Neural cell (in vitro differentiated cells): ENCODE data around the gene LMBRD1. TPM values are rescaled to one million over a fixed set of nuclear protein-coding genes. Genes with fewer than 3 reads are reported as not detected.

Experiments used
- H2AFZ ChIP-seq: fragments of 200-600, 300-800 bp; sonication (generic), shearing (Covaris generic); 2 replicates; pipeline ENCODE4 v1.6.0; 2014; ENCODE audit warnings: low read depth, mild to moderate bottlenecking, antibody characterized with exemption, low read length, moderate library complexity
- H3F3A ChIP-seq: fragments of 200-600 bp; shearing (Covaris generic); 2 replicates; pipeline ENCODE4 v1.6.1; 2016; ENCODE audit warnings: mild to moderate bottlenecking, moderate library complexity, mixed read lengths, antibody characterized with exemption, low read length; ENCODE audit not compliant: insufficient read depth, poor library complexity, severe bottlenecking
- H3K27ac ChIP-seq: fragments of 200-600, 300-800 bp; sonication (generic), shearing (Covaris generic); 2 replicates; pipeline ENCODE4 v1.5.1; 2014; ENCODE audit warnings: mild to moderate bottlenecking, low read length, moderate library complexity
- H3K27me3 ChIP-seq: fragments of 300-800, 200-600 bp; sonication (generic), shearing (Covaris generic); 2 replicates; pipeline ENCODE4 v1.6.0; 2014; ENCODE audit warnings: mild to moderate bottlenecking, low read depth, low read length, moderate library complexity; ENCODE audit not compliant: insufficient read depth
- H3K36me3 ChIP-seq: fragments of 300-800, 200-600 bp; sonication (generic), shearing (Covaris generic); 2 replicates; pipeline ENCODE4 v1.5.1; 2014; ENCODE audit warnings: mild to moderate bottlenecking, antibody characterized with exemption, low read length, moderate library complexity; ENCODE audit not compliant: insufficient read depth
- H3K4me2 ChIP-seq: fragments of 300-800, 200-600 bp; sonication (generic), shearing (Covaris generic); 2 replicates; pipeline ENCODE4 v1.6.0; 2014; ENCODE audit warnings: mild to moderate bottlenecking, low read length
- H3K4me3 ChIP-seq: fragments of 300-800, 200-600 bp; sonication (generic), shearing (Covaris generic); 2 replicates; pipeline ENCODE4 v1.5.1; 2014; ENCODE audit warnings: mild to moderate bottlenecking, low read length, moderate library complexity
- H3K79me2 ChIP-seq: fragments of 200-600 bp; shearing (Covaris generic); replicated peaks from 2 replicates; pipeline ENCODE4 v1.6.0; 2014; ENCODE audit warnings: mild to moderate bottlenecking, low read length, moderate library complexity; ENCODE audit not compliant: insufficient read depth
- H3K9ac ChIP-seq: fragments of 300-800, 200-600 bp; sonication (generic), shearing (Covaris generic); 2 replicates; pipeline ENCODE4 v1.6.1; 2016; ENCODE audit warnings: mild to moderate bottlenecking, low read length, mixed read lengths
- H3K9me2 ChIP-seq: fragments of 200-600 bp; shearing (Covaris generic); 2 replicates; pipeline ENCODE4 v1.6.1; 2016; ENCODE audit warnings: mild to moderate bottlenecking, low read length, mixed read lengths; ENCODE audit not compliant: insufficient read depth
- H3K9me3 ChIP-seq: fragments of 200-600, 300-800 bp; sonication (generic), shearing (Covaris generic); 2 replicates; pipeline ENCODE4 v1.6.1; 2016; ENCODE audit warnings: mild to moderate bottlenecking, mixed run types, low read length, moderate library complexity, mixed read lengths
- H4K20me1 ChIP-seq: fragments of 200-600 bp; shearing (Covaris generic); 2 replicates; pipeline ENCODE4 v1.6.1; 2016; ENCODE audit warnings: mild to moderate bottlenecking, mixed run types; ENCODE audit not compliant: insufficient read depth
- EP300 ChIP-seq: fragments of 450-650 bp; conservative IDR thresholded peaks from 2 replicates; pipeline ENCODE4 v1.6.1; 2014; ENCODE audit warnings: antibody characterized with exemption, mild to moderate bottlenecking, moderate library complexity; ENCODE audit not compliant: poor library complexity, severe bottlenecking
- EZH2 ChIP-seq: fragments of 200-600, 300-800 bp; shearing (Covaris generic), sonication (generic); IDR thresholded peaks from 2 replicates; pipeline ENCODE4 v1.6.1; 2014; ENCODE audit warnings: antibody characterized with exemption, low read length, borderline replicate concordance, mild to moderate bottlenecking; ENCODE audit not compliant: insufficient read depth, poor library complexity, severe bottlenecking
- MXI1 ChIP-seq: fragments of 450-650 bp; conservative IDR thresholded peaks from 2 replicates; pipeline ENCODE4 v1.6.1; 2014; ENCODE audit warnings: antibody characterized with exemption, mild to moderate bottlenecking; ENCODE audit not compliant: poor library complexity, severe bottlenecking
- POLR2AphosphoS5 ChIP-seq: IDR thresholded peaks from 2 replicates; pipeline ENCODE4 v1.6.1; 2012
- RAD21 ChIP-seq: fragments of 450-650 bp; conservative IDR thresholded peaks from 2 replicates; pipeline ENCODE4 v1.6.1; 2014; ENCODE audit warnings: antibody characterized with exemption, mild to moderate bottlenecking, moderate library complexity
- SMC3 ChIP-seq: fragments of 450-650 bp; conservative IDR thresholded peaks from 2 replicates; pipeline ENCODE4 v1.6.1; 2014; ENCODE audit warnings: antibody characterized with exemption, mild to moderate bottlenecking, moderate library complexity; ENCODE audit not compliant: poor library complexity
- TAF1 ChIP-seq: IDR thresholded peaks from 2 replicates; pipeline ENCODE4 v1.6.1; 2012; ENCODE audit warnings: low read depth
- polyA plus RNA-seq: library from polyadenylated mRNA; depleted of rRNA; stranded (reverse); fragments of >200 nt; gene quantifications from 2 replicates; pipeline ENCODE4 v1.2.3, GENCODE V29; 2014
- TF ChIP-seq, protein P1 (sequence below): IDR thresholded peaks from 2 replicates; pipeline ENCODE4 v1.6.1; 2012; ENCODE audit warnings: borderline replicate concordance
- TF ChIP-seq, protein P2 (sequence below): fragments of 450-650 bp; IDR thresholded peaks from 2 replicates; pipeline ENCODE4 v1.5.1; 2014; ENCODE audit warnings: antibody characterized with exemption, mild to moderate bottlenecking, moderate library complexity; ENCODE audit not compliant: poor library complexity, severe bottlenecking

Gene LMBRD1
- polyA plus RNA-seq, 1 donor from 2014 or later = 84.2 TPM

DNA sequence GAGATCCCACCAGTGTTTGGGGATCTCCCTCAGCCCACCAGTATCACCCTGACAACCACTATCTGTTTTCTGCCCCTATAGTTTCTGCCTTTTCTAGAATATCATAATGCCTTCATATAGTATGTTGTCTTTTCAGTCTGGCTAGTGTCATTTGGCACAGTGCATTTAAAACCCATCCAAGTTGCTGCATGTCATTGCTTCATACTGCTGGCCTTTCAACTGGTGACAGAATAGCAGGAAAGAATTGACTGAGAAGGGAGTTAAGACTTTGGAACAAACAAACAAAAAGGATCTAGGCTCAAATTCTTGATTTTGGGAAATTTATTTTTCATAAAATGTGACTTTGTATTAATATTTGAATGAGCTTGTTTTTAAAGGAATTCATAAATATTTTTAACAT lies 4.5 kb downstream of the LMBRD1 start:
- Histone ChIP-seq H3K36me3 (peaks cover 5% of the 10 kb centered on the region), H3K79me2 (peaks cover 50% of the 10 kb centered on the region), H3K4me2 (no peak overlapping the region), H2AFZ (no peak overlapping the region), H3K27ac (no peak overlapping the region), H3K9me3 (no peaks in the 10 kb centered on the region), H3K9me2 (no peaks in the 10 kb centered on the region), H3K4me3 (no peak overlapping the region), H3K27me3 (no peaks in the 10 kb centered on the region), H3F3A (no peaks in the 10 kb centered on the region), H3K9ac (no peak overlapping the region), H4K20me1 (no peaks in the 10 kb centered on the region)
- no peak for TF ChIP-seq EP300
- TF ChIP-seq, protein P1, sequence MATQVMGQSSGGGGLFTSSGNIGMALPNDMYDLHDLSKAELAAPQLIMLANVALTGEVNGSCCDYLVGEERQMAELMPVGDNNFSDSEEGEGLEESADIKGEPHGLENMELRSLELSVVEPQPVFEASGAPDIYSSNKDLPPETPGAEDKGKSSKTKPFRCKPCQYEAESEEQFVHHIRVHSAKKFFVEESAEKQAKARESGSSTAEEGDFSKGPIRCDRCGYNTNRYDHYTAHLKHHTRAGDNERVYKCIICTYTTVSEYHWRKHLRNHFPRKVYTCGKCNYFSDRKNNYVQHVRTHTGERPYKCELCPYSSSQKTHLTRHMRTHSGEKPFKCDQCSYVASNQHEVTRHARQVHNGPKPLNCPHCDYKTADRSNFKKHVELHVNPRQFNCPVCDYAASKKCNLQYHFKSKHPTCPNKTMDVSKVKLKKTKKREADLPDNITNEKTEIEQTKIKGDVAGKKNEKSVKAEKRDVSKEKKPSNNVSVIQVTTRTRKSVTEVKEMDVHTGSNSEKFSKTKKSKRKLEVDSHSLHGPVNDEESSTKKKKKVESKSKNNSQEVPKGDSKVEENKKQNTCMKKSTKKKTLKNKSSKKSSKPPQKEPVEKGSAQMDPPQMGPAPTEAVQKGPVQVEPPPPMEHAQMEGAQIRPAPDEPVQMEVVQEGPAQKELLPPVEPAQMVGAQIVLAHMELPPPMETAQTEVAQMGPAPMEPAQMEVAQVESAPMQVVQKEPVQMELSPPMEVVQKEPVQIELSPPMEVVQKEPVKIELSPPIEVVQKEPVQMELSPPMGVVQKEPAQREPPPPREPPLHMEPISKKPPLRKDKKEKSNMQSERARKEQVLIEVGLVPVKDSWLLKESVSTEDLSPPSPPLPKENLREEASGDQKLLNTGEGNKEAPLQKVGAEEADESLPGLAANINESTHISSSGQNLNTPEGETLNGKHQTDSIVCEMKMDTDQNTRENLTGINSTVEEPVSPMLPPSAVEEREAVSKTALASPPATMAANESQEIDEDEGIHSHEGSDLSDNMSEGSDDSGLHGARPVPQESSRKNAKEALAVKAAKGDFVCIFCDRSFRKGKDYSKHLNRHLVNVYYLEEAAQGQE = no peak
- TF ChIP-seq POLR2AphosphoS5 = no peak
- TF ChIP-seq SMC3 = no peak
- TF ChIP-seq EZH2 = no peak
- TF ChIP-seq, protein P2, sequence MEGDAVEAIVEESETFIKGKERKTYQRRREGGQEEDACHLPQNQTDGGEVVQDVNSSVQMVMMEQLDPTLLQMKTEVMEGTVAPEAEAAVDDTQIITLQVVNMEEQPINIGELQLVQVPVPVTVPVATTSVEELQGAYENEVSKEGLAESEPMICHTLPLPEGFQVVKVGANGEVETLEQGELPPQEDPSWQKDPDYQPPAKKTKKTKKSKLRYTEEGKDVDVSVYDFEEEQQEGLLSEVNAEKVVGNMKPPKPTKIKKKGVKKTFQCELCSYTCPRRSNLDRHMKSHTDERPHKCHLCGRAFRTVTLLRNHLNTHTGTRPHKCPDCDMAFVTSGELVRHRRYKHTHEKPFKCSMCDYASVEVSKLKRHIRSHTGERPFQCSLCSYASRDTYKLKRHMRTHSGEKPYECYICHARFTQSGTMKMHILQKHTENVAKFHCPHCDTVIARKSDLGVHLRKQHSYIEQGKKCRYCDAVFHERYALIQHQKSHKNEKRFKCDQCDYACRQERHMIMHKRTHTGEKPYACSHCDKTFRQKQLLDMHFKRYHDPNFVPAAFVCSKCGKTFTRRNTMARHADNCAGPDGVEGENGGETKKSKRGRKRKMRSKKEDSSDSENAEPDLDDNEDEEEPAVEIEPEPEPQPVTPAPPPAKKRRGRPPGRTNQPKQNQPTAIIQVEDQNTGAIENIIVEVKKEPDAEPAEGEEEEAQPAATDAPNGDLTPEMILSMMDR = no peak
- no peak for TF ChIP-seq RAD21
- no peak for TF ChIP-seq MXI1
- no peak for TF ChIP-seq TAF1

DNA sequence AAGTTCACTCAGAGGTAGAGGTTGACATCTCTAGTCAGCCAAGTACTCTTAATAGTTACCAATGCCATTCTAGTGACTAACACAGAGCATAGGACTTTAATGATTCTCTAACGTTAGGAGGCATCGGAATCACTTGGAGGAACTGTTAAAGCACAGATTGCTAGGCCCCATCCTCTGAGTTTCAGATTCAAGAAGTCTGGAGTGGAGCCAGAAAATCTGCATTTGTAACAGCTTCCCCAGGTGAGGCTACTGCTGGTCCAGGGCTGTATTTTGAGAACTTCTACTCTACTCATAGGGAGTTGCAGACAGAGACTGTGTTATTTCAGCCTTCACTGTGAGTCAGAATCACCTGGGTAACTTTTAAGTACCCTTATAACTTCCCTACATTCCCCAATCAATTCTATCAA lies 5.7 kb downstream of the LMBRD1 start:
- no peaks in the 10 kb centered on the region for H3F3A ChIP-seq
- H3K36me3 ChIP-seq = peaks cover 5% of the 10 kb centered on the region
- H3K4me2 ChIP-seq = no peak overlapping the region
- H4K20me1 ChIP-seq = no peaks in the 10 kb centered on the region
- H3K4me3 ChIP-seq = no peak overlapping the region
- no peaks in the 10 kb centered on the region for H3K27me3 ChIP-seq
- TF ChIP-seq TAF1 (no peak), POLR2AphosphoS5 (no peak), RAD21 (no peak), SMC3 (no peak), EZH2 (no peak), MXI1 (no peak), EP300 (no peak)
- TF ChIP-seq, protein P2 = no peak
- TF ChIP-seq, protein P1 = no peak
- no peak overlapping the region for H3K27ac ChIP-seq
- peaks cover 51% of the 10 kb centered on the region for H3K79me2 ChIP-seq
- no peaks in the 10 kb centered on the region for H3K9me3 ChIP-seq
- H3K9ac ChIP-seq = no peak overlapping the region
- H3K9me2 ChIP-seq = no peaks in the 10 kb centered on the region
- no peak overlapping the region for H2AFZ ChIP-seq
